Measurements from ENCODE around the gene IGSF22. TPM values are rescaled to one million over a fixed set of nuclear protein-coding genes. Genes with fewer than 3 reads are reported as not detected.

The IGSF22 gene
- total and polyA plus RNA-seq, 9 of the 15 experiments (the other 6 are each of a cell fraction or from before 2014, with no cell fraction given), result not detected

GRCh38 chr11:18770479-18771125 lies 44.6 kb upstream of the IGSF22 start:
- Histone ChIP-seq H3K4me2 (ENCODE audit: insufficient read depth, low read length) (no peak overlapping the region), H3K4me1 (replicated peaks in 1 of 2; ENCODE audit: control insufficient read depth in 2 of 2, insufficient read depth in 2 of 2, low read length in 2 of 2) (no peaks in the 10 kb centered on the region), H3K9me1 (ENCODE audit: control insufficient read depth, insufficient read depth, low read length) (no peaks in the 10 kb centered on the region), H3K9ac (ENCODE audit: insufficient read depth in 1 of 2, low read depth in 2 of 2, low read length in 2 of 2) (no peak overlapping the region), H2AFZ (ENCODE audit: low read depth, low read length) (no peak overlapping the region), H3K36me3 (ENCODE audit: control insufficient read depth, insufficient read depth, low read length) (no peaks in the 10 kb centered on the region), H3K27ac (ENCODE audit: extremely low read depth, low read depth, low read length) (no peak overlapping the region), H3K4me3 (no peak overlapping the region), H3K27me3 (ENCODE audit: control insufficient read depth in 2 of 2, insufficient read depth in 2 of 2, low read length in 2 of 2) (peaks cover 2 to 53% of the 10 kb centered on the region in 2 experiments; a peak in 4 of 5 replicates), H4K20me1 (replicated peaks; ENCODE audit: control insufficient read depth, insufficient read depth, low read length) (peaks cover 8% of the 10 kb centered on the region), H3K9me3 (replicated peaks; ENCODE audit: control insufficient read depth, insufficient read depth, low read depth, low read length) (no peaks in the 10 kb centered on the region), H3K79me2 (ENCODE audit: control insufficient read depth, insufficient read depth, low read length) (no peaks in the 10 kb centered on the region)
- in situ Hi-C loops (cut with MboI), result no loop called here
- ATAC-seq (no peak), DNase-seq (ENCODE audit: extremely low read depth in 1 of 4, low spot score in 3 of 4) (no peak), FAIRE-seq (no peak)
- BruUV-seq (replicated peaks), result no TSS peak
- intact Hi-C loops (cut with micrococcal nuclease), result no loop called here
- CTCF ChIA-PET (ENCODE audit: low intra/inter-chr PET ratio), result no interaction called here
- POLR2A ChIA-PET, result interaction anchor here (0.7 kb wide), 1 partner anchor 232 kb away, joined by 3 read pairs; no protein-coding TSS in a partner anchor
- TF ChIP-seq PYGO2 (tag; IDR thresholded peaks at IDR 0.05) (no peak), ZBTB9 (CRISPR knock-in tag; IDR thresholded peaks at IDR 0.05) (no peak), FOS (IDR thresholded peaks at IDR 0.05; ENCODE audit: extremely low read depth, insufficient read length) (no peak), MYC (IDR thresholded peaks at IDR 0.05; ENCODE audit: low read depth, low read length) (no peak), MYC (CRISPR knock-in tag; IDR thresholded peaks at IDR 0.05; ENCODE audit: borderline replicate concordance, low read depth) (no peak), CHD7 (IDR thresholded peaks at IDR 0.05; ENCODE audit: low read depth, low read length) (no peak), ZSCAN29 (IDR thresholded peaks at IDR 0.05) (no peak), BCOR (IDR thresholded peaks at IDR 0.05) (no peak), RAD21 (CRISPR knock-in tag; conservative IDR thresholded peaks at IDR 0.05 in 1 of 2, IDR thresholded peaks at IDR 0.05 in 1 of 2) (no peak), ZNF668 (CRISPR knock-in tag; IDR thresholded peaks at IDR 0.05) (no peak)
- 2% methylated on average over 11 of the region's 11 CpGs for WGBS (ENCODE audit: insufficient coverage, low coverage, missing lambda C conversion rate)

All from K562 (cell line).